DMS53 treated with DMSO at 0.1 percent for 48 hours (cell line): Measurements from ENCODE around the gene PRG3.
"Not testable (repeated sequence)": the region's sequence is repeated elsewhere in the genome, so short reads cannot be mapped to it uniquely, and the experiment has no call there.

Source experiments
- DNase-seq: peaks from one replicate; lab custom pipeline; 2025; ENCODE audit not compliant: unreplicated experiment; lab: John Stamatoyannopoulos, UW

PRG3 gene

GRCh38 chr11:57361420-57361819, 19.5 kb downstream of the PRG3 start:
- not testable (repeated sequence) for DNase-seq

DNA sequence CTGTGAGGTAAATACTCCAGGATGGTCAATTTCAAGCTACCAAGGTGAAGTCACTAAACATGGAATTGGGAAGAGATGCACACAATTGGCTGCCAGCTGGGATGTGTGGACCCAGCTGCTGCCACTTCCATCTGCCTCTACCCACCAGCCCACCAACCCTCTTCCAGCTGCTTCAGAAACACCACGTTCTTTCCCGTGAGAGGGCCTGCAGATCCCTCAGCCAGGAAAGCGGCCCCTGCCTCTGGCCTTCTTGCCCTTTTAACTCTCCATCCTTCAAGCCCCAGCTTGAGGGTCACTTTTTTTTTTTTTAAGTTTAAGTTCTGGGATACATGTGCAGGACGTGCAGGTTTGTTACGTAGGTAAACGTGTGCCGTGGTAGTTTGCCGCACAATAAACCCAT, 20.0 kb downstream of the PRG3 start:
- no peak for DNase-seq

DNA sequence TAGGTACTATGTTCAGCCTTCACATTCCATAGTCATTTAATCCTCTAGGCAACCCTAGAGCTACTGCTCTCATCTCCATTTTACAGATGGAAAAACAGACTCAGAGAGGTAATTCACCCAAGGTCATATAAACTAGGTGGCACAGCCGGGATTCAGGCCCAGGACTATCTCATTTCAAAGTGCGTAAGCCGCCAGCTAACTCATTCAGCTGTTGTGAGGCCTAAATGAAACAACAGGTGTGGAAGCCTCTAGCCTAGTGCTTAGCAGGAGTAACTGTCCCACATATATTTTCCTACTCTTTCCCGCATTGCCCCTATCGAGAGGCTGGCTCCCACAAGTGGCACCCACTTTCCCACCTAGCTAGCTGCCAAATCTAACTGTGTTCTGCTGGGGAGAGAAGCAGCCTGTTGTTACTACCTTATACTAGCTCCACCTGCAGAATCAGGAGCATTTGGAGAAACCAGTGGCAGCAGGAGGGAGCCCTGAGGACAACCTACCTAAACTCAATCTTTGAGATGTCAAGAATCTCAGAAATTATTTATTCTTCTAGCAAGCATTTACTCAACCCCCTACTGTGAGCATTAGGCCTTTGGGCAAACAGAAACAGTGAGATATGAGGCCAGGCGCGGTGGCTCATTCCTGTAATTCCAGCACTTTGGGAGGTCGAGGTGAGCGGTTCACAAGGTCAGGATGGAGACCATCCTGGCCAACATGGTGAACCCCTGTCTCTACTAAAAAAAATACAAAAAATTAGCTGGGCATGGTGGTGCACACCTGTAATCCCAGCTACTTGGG, 20.9 kb downstream of the PRG3 start:
- DNase-seq: no peak

DNA sequence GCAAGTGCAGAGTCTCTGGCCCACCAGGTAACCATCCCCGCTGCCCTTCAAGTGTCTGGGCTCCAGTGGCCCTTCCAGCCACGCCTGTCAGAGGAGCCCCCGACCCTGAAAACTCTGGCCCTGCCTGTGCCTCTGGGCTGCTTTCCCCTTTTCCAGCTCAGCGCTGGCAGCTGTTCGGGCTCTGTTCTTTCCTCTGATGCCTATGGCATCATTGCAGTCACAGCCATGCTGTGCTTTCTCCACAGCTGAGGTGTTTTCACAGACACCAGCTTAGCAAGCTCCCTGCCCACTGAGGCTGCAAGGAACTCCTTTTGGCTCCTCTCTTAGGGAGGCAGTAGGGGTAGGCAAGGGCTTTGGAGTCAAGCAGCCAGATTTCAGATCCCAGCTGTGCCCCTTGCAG, 21.6 kb downstream of the PRG3 start:
- no peak for DNase-seq

DNA sequence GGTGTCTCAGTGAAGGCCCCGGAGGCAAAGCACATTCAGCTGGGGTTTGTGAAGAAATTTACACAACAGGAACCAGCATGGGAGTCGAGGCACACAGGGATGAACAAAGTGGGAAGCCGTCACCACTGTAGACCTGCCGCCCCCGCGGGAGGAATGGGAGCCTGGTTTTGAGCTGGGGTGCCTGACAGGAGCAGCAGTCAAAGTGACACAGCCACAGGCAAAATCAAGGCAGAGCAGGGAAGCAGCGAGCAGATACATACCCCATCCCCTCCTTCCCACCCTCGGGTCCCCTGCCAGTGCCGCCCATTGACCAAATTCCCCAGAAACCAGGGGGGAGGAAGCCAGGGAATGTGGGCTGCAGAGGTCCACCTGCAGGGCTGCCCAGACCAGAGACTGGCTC, 22.0 kb downstream of the PRG3 start:
- DNase-seq: no peak

DNA sequence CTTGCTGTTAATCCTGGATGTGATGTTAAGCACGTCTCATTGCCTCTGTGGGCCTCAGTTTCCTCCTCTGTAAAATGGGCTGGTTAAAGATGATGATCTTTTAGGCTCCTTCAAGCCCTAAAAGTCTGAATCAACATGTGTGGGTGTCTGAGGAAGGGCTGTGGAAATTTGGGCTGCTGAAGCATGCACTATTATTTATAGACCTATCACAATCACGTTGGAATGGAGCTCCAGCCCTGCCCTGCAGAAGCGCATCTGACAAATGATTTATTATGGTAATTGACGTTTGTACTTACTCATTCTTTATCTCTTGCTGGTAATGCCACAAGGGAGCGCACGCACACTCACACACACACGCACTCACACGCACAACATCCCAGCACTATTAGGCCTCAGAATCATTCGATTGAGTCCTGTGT, 22.4 kb downstream of the PRG3 start:
- DNase-seq: no peak

DNA sequence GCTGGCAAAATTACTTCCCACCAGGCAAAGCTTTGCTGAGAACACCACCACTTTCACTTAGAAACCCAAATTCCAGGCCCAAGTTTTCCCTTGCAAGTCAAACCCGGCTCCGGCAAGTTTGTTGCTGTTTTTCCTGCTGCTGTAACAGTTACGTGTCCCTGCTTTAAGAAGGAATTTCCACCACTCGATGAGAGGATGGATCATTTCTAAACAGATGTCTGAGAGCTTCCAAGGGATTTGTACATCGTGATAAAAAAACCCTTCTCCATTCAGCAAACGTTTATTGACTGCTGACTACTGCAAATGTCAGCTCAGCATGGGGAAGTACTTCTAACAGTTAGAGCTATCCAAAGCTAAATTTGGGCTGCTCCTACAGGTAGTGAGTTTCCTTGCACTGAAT, 23.1 kb downstream of the PRG3 start:
- DNase-seq: no peak

GRCh38 chr11:57357310-57357709, 23.6 kb downstream of the PRG3 start:
- no peak for DNase-seq

DNA sequence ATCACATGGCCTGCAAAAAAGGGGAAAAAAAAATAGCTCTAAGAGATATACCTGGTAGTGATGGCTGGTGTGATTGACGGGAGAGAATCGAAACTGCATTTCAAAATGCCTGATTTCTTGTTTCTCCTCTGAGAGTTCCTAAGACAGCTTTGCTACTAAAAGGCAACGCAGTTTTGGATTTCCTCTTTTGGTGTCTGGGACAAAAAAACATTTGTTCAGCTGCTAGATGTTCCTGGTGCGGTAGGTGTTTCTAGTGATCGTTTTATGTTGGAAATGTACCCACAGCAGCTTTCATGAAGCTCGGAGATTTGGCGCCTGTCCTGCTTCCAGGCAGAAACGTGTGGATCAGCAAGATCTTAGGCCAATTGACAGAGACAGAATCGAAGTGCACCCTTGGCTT, 24.7 kb downstream of the PRG3 start:
- no peak for DNase-seq

DNA sequence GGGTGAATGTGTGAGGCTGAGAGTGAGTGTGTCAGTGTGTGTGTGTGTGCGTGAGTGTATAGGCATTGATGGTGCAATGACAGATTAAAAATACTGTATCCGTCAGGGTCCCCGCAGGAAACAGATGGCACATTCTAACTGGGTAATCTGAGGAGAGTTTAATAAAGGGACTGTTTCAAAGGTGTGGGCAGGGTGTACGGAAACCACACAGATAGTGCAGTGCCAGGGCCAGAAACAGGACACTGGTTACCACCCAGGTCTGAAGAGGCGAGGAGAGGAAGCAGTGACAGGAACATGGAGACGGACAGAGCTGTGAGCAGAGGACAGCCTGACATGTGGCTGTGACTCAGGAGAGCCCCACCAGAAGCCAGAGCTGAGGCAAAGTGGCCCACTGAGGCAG, 26.3 kb downstream of the PRG3 start:
- DNase-seq: no peak

GRCh38 chr11:57353852-57354251, 27.1 kb downstream of the PRG3 start:
- no peak for DNase-seq

- DNase-seq: no peak
Measured at GRCh38 chr11:57353446-57353845, 27.5 kb downstream of the PRG3 start.

DNA sequence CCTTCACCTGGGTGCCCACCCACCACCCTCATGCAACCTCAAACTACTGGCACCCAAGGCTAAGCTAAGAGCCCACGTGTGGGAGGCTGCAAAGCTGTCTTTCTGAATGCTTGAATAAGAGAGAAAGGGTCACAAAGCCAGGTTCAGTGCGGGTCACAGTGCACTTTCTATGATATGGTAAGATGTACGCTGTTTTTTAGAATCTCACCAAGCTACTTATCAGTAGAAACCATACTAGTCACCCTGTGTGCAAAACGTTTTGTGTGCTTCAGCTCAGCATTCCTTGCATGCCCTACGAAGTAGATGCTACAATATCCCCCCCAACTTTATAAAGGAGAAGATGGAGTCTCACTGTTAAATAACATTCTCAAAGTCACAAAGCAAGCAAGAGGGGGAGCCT, 27.9 kb downstream of the PRG3 start:
- DNase-seq: no peak

- DNase-seq: no peak
Measured at GRCh38 chr11:57349491-57350274, 31.3 kb downstream of the PRG3 start.

DNA sequence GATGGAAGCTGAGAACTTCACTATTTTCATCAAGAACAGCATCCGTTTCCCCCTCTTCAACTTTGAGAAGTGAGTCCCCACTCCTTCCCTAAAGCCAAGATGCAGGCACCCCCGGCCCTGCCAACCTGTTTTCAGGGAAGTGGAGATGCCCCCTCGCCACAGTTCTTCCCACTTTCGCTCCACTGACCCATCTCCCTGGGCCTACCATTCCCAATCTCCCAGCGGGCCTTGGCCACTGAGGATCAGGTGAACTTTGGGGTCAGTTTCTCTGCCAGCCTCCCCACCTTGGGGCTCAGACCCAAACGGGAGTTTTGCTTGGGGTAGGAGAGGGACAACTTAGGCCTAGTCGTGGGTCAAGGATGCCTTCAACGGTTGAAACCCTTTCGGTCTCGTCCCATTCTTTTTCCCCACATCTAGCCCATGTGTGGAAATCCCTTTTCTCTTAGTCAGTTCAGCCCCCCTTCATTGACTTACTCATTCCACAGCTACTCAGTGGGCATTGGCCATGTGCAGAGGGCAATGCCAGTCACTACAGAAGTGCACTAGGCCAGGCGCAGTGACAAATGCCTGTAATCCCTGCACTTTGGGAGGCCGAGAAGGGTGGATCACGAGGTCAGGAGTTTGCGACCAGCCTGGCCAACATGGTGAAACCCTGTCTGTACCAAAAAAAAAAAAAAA, 32.2 kb downstream of the PRG3 start:
- no peak for DNase-seq

- no peak for DNase-seq
Measured at GRCh38 chr11:57348052-57348451, 32.9 kb downstream of the PRG3 start.

GRCh38 chr11:57347336-57347735, 33.6 kb downstream of the PRG3 start:
- no peak for DNase-seq

DNA sequence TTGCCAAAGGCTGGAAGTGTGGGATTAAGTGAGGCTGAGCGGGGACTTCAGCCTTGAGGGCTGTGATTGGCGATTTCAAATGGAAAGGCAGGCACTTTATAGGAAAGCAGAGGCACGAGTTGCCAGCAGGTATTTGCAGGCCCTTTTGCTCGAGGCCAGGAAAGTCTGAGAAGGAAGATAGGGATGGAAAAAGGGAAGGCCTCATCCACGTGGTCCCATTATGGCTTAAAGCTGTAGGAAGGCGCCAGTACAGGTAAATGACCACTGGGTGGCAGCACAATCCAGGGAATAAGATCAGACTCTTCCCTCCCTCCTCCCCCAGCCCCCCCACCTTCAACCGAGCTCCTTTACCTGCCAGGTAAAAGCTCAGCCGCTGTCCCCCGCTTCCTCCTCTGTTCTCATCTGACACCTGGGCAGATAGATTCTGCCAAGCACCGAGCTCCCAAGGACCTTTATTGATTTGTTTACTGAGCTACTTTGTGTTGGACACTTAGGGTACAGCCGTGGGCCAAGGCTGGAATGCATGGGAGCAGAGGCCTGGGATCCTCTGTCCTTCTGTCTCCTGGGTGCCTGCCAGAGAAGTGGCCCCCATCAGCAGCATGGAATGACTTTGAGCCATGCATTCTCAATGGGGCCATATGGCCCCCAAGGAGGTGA, 35.3 kb downstream of the PRG3 start:
- DNase-seq: peak; percentile 42

GRCh38 chr11:57344826-57345225, 36.1 kb downstream of the PRG3 start:
- DNase-seq: no peak

- no peak for DNase-seq
Measured at GRCh38 chr11:57343825-57344224, 37.1 kb downstream of the PRG3 start.

DNA sequence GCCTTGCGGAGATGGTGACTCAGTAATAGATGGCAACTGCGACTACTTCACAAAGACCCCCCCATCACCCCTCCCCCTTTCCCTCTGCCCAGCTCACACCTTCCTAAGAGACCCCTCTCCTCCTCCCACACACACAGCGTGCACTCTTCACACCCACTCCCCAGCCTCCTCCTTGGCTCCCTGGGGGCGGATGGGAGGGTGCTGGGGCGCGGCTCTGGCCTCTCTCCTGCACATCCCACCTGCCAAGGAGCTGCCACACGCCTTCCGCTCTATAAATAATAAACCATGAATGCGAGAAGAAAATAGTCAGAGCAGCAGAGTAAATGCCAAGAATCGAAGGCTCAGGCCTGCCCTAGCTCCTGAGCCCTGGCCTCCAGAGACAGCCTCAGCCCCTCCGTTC, 38.2 kb downstream of the PRG3 start:
- DNase-seq: no peak
